HepG2 (cell line): ENCODE results near the gene TK2. TPM values are rescaled to one million over a fixed set of nuclear protein-coding genes. Genes with fewer than 3 reads are reported as not detected.
A peak's percentile ranks its signal among the peaks of the same experiment; 100 is the strongest.

Source experiments
- CBX5 ChIP-seq: sonication (generic); formaldehyde crosslinking; IDR thresholded peaks from 2 replicates; pipeline ENCODE4 v1.4.0; 2020; ENCODE audit warnings: missing genetic modification reagents, borderline replicate concordance
- CHD4 ChIP-seq: fragments of 200-600 bp; sonication (generic); IDR thresholded peaks from 2 replicates; pipeline ENCODE4 v1.7.0; 2017; ENCODE audit warnings: mild to moderate bottlenecking, low read length, borderline replicate concordance
- FOXO1 ChIP-seq: sonication (generic); formaldehyde crosslinking; IDR thresholded peaks from 2 replicates; pipeline ENCODE4 v1.4.0; 2020; ENCODE audit warnings: missing genetic modification reagents
- HHEX ChIP-seq: IDR thresholded peaks from 2 replicates; pipeline ENCODE4 v1.6.1; 2016; ENCODE audit warnings: control low read depth
- HOXA9 ChIP-seq: sonication (generic); formaldehyde crosslinking; IDR thresholded peaks from 2 replicates; pipeline ENCODE4 v1.8.1; 2022; ENCODE audit warnings: missing genetic modification reagents, mild to moderate bottlenecking, moderate library complexity, borderline replicate concordance
- IKZF5 ChIP-seq: IDR thresholded peaks from 2 replicates; pipeline ENCODE4 v1.6.1; 2018; ENCODE audit warnings: missing genetic modification reagents, mild to moderate bottlenecking, missing compliant biosample characterization
- MXD1 ChIP-seq: sonication (generic); formaldehyde crosslinking; IDR thresholded peaks from 2 replicates; pipeline ENCODE4 v1.4.0; 2020; ENCODE audit warnings: mild to moderate bottlenecking, missing genetic modification reagents
- NFE2L1 ChIP-seq: sonication (generic); formaldehyde crosslinking; IDR thresholded peaks from 2 replicates; pipeline ENCODE4 v1.4.0; 2020; ENCODE audit warnings: missing genetic modification reagents, mild to moderate bottlenecking, borderline replicate concordance
- RFXAP ChIP-seq: sonication (generic); formaldehyde crosslinking; IDR thresholded peaks from 2 replicates; pipeline ENCODE4 v1.4.0; 2020; ENCODE audit warnings: missing genetic modification reagents, borderline replicate concordance
- SMAD1 ChIP-seq: sonication (generic); formaldehyde crosslinking; IDR thresholded peaks from 2 replicates; pipeline ENCODE4 v1.4.0; 2020; ENCODE audit warnings: missing genetic modification reagents, low read depth, mild to moderate bottlenecking, borderline replicate concordance
- SP2 ChIP-seq: sonication (generic); formaldehyde crosslinking; IDR thresholded peaks from 2 replicates; pipeline ENCODE4 v1.5.1; 2020; ENCODE audit warnings: mild to moderate bottlenecking, missing genetic modification reagents
- SP4 ChIP-seq: sonication (generic); formaldehyde crosslinking; IDR thresholded peaks from 2 replicates; pipeline ENCODE4 v1.8.1; 2023; ENCODE audit warnings: mild to moderate bottlenecking, missing genetic modification reagents
- TBX2 ChIP-seq: sonication (generic); formaldehyde crosslinking; IDR thresholded peaks from 2 replicates; pipeline ENCODE4 v1.5.0; 2020; ENCODE audit warnings: missing genetic modification reagents, mild to moderate bottlenecking, borderline replicate concordance
- TGIF2 ChIP-seq: IDR thresholded peaks from 2 replicates; pipeline ENCODE4 v1.6.1; 2016; ENCODE audit warnings: control low read depth, missing compliant biosample characterization
- ZBTB21 ChIP-seq: sonication (generic); formaldehyde crosslinking; IDR thresholded peaks from 2 replicates; pipeline ENCODE4 v1.4.0; 2020; ENCODE audit warnings: missing genetic modification reagents
- ZMYM3 ChIP-seq: sonication (generic); formaldehyde crosslinking; IDR thresholded peaks from 2 replicates; pipeline ENCODE4 v1.5.1; 2020; ENCODE audit warnings: mild to moderate bottlenecking, missing genetic modification reagents
- ZNF225 ChIP-seq: sonication (generic); formaldehyde crosslinking; IDR thresholded peaks from 2 replicates; pipeline ENCODE4 v1.4.0; 2020; ENCODE audit warnings: mild to moderate bottlenecking, missing genetic modification reagents
- ZNF335 ChIP-seq: sonication (generic); formaldehyde crosslinking; IDR thresholded peaks from 2 replicates; pipeline ENCODE4 v1.4.0; 2020; ENCODE audit warnings: missing genetic modification reagents
- ZNF350 ChIP-seq: sonication (generic); formaldehyde crosslinking; IDR thresholded peaks from 2 replicates; pipeline ENCODE4 v1.4.0; 2020; ENCODE audit warnings: mild to moderate bottlenecking, low read depth, missing genetic modification reagents, borderline replicate concordance
- ZNF451 ChIP-seq: sonication (generic); formaldehyde crosslinking; IDR thresholded peaks from 2 replicates; pipeline ENCODE4 v1.5.0; 2020; ENCODE audit warnings: mild to moderate bottlenecking, missing genetic modification reagents
- ZNF543 ChIP-seq: sonication (generic); formaldehyde crosslinking; IDR thresholded peaks from 2 replicates; pipeline ENCODE4 v1.4.0; 2020; ENCODE audit warnings: mild to moderate bottlenecking, missing genetic modification reagents
- ZNF546 ChIP-seq: sonication (generic); formaldehyde crosslinking; conservative IDR thresholded peaks from 2 replicates; pipeline ENCODE4 v1.8.1; 2023; ENCODE audit warnings: mild to moderate bottlenecking, missing genetic modification reagents
- ZNF567 ChIP-seq: sonication (generic); formaldehyde crosslinking; IDR thresholded peaks from 2 replicates; pipeline ENCODE4 v1.8.1; 2023; ENCODE audit warnings: mild to moderate bottlenecking, missing genetic modification reagents, borderline replicate concordance
- ZNF773 ChIP-seq: sonication (generic); formaldehyde crosslinking; IDR thresholded peaks from 2 replicates; pipeline ENCODE4 v1.4.0; 2020; ENCODE audit warnings: missing genetic modification reagents, borderline replicate concordance
- ZXDC ChIP-seq: sonication (generic); formaldehyde crosslinking; IDR thresholded peaks from 2 replicates; pipeline ENCODE4 v1.5.0; 2020; ENCODE audit warnings: mild to moderate bottlenecking, missing genetic modification reagents
- polyA plus RNA-seq, 8 experiments: library from polyadenylated mRNA; depleted of rRNA in 3 of 8; stranded (reverse) in 7 of 8; unstranded in 1 of 8; fragments of >200 nt; fragmentation: Illumina TruSeq in 4 of 8; extraction: Trizol in 4 of 8; gene quantifications; 2 replicates each; pipeline versions ENCODE4 v1.2.1 to v1.2.3, GENCODE V29; 2011 to 2016; ENCODE audit warnings: low read depth in 4 of 8, missing spikeins in 1 of 8, mixed read lengths in 1 of 8; ENCODE audit not compliant: insufficient read depth in 1 of 8
- total RNA-seq, 5 experiments: library from RNA; depleted of rRNA; stranded (reverse); fragments of >200 nt; fragmentation: Illumina TruSeq; extraction: Trizol; gene quantifications; 2 replicates each; pipeline ENCODE4 v1.2.3, GENCODE V29; 2016; ENCODE audit warnings: low read depth in 1 of 5
- TF ChIP-seq, protein P1 (sequence below): sonication (generic); formaldehyde crosslinking; IDR thresholded peaks from 2 replicates; pipeline ENCODE4 v1.8.1; 2023; ENCODE audit warnings: mild to moderate bottlenecking, missing genetic modification reagents

The TK2 gene
- total and polyA plus RNA-seq, 2 of the 13 experiments (the other 11 are each of a cell fraction or from before 2014, with no cell fraction given), result 18.7 to 21.0 TPM

DNA sequence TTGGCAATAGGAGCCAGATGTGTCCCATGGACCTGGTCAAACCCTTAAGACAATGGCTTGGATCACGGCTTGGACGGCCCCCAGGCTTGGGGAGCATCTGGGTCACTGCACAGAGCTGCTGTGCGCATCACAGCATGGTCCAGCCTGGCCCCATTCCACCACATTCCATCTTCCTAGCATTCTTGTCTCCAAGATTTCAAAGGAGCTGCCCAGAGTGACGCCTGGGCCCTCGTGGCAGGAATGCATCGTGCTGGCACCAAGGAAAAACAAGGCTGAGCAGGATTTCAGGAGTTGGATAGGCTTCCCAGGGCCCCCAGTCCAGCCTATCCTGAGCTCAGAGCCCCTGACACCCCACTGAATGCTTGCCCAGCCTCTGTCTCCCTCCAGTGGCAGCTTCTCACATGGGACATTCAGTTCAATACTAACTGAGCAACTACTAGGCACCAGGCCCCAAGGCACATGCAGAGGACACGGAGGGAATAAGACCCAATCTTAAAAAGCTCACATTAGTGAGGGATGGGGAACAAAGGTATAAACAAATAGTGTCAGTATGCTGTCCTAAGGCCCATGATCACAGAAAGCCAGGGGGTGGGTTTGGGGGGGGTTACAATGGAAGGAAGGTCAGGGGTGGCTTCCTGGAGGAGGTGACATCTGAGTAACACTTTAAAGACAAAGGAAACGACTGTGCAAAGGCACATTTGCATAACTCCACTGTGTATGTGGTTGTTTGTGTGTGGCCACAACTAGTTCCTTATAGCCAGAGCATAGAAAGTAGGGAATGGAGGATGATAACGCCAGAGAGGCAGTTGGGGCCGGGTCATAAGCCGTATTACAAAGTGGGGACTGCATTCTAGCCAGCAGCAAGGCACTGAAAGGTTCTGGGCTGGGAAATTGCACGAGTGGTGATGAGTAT is 34.1 kb downstream of the TK2 start (continued):
- TF ChIP-seq, protein P1, sequence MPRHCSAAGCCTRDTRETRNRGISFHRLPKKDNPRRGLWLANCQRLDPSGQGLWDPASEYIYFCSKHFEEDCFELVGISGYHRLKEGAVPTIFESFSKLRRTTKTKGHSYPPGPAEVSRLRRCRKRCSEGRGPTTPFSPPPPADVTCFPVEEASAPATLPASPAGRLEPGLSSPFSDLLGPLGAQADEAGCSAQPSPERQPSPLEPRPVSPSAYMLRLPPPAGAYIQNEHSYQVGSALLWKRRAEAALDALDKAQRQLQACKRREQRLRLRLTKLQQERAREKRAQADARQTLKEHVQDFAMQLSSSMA (CRISPR knock-in tag), result no peak
- no peak for TF ChIP-seq FOXO1 (CRISPR knock-in tag)
- no peak for TF ChIP-seq ZBTB21 (CRISPR knock-in tag)
- TF ChIP-seq HHEX (CRISPR knock-in tag), result 0 out of 2 replicates have a peak, but pooled peaks have one; percentile 35
- peak; percentile 32; the same call in 1 of the 2 replicates for TF ChIP-seq SP4
- no peak for TF ChIP-seq NFE2L1
- TF ChIP-seq RFXAP, result no peak
- TF ChIP-seq ZNF451 (CRISPR knock-in tag), result no peak
- TF ChIP-seq SMAD1 (CRISPR knock-in tag), result 0 out of 2 replicates have a peak, but pooled peaks have one; percentile 57
- TF ChIP-seq CHD4, result no peak
- TF ChIP-seq ZNF567 (CRISPR knock-in tag), result 0 out of 2 replicates have a peak, but pooled peaks have one; percentile 60
- TF ChIP-seq IKZF5 (CRISPR knock-in tag), result no peak
- no peak for TF ChIP-seq TBX2 (CRISPR knock-in tag)
- no peak for TF ChIP-seq ZNF543 (CRISPR knock-in tag)
- no peak for TF ChIP-seq ZXDC (CRISPR knock-in tag)
- TF ChIP-seq MXD1 (CRISPR knock-in tag), result no peak; the same call in 1 of the 2 replicates
- TF ChIP-seq ZNF773 (CRISPR knock-in tag), result no peak
- no peak for TF ChIP-seq ZNF335 (CRISPR knock-in tag)
- peak; percentile 65; the same call in 1 of the 2 replicates for TF ChIP-seq HOXA9 (CRISPR knock-in tag)
- no peak for TF ChIP-seq ZNF546 (CRISPR knock-in tag)
- TF ChIP-seq ZNF225 (CRISPR knock-in tag), result peak; percentile 72; the same call in 1 of the 2 replicates
- TF ChIP-seq TGIF2 (CRISPR knock-in tag), result no peak
- no peak for TF ChIP-seq SP2 (CRISPR knock-in tag)
- no peak for TF ChIP-seq ZNF350 (CRISPR knock-in tag)
- peak; percentile 95 for TF ChIP-seq ZMYM3 (CRISPR knock-in tag)
- TF ChIP-seq CBX5, result no peak
